ENCODE data around the gene ABCC8.

ABCC8 gene

DNA sequence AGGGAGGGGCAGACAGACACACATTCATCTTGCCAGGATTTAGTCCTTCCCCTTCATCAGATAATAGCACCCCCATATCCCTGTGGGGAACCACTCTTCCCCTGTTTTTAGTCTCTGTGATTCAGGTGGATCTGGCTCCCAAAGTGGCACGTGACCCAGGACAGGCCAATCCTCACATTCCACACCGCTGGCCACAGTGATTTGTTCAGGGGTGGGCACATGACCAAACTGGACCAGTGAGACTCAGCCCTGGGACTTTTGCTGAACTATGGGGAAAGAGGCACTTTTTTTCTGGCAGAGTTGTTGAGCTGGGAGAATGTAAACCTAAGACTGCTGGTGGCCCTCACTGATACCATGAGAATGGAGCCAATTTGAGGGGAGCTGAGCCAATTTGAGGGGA is 69.1 kb downstream of the ABCC8 start:
- no peak overlapping the region for H3K4me3 ChIP-seq (ENCODE audit: control insufficient read depth, low read depth, low read length)
- TF ChIP-seq, protein P1, sequence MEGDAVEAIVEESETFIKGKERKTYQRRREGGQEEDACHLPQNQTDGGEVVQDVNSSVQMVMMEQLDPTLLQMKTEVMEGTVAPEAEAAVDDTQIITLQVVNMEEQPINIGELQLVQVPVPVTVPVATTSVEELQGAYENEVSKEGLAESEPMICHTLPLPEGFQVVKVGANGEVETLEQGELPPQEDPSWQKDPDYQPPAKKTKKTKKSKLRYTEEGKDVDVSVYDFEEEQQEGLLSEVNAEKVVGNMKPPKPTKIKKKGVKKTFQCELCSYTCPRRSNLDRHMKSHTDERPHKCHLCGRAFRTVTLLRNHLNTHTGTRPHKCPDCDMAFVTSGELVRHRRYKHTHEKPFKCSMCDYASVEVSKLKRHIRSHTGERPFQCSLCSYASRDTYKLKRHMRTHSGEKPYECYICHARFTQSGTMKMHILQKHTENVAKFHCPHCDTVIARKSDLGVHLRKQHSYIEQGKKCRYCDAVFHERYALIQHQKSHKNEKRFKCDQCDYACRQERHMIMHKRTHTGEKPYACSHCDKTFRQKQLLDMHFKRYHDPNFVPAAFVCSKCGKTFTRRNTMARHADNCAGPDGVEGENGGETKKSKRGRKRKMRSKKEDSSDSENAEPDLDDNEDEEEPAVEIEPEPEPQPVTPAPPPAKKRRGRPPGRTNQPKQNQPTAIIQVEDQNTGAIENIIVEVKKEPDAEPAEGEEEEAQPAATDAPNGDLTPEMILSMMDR (conservative IDR thresholded peaks at IDR 0.05; ENCODE audit: control insufficient read depth, insufficient read depth, low read depth, low read length) = no peak
- no peak for DNase-seq (ENCODE audit: low read depth)

DNA sequence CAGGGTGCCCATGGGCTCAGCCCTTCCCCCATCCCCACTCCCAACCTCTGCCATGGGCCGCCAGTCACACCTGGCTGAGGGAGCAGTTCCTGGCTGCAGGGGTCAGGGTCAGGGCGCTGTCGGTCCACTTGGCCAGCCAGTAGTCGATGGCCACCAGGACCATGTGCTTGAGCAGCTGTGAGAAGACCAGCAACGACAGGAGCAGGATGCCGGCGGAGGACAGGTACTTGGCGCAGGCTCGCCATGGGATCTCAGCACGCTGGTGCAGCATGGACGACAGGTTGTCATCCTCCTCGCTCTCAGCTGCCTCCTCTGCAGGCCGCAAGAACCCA is 69.9 kb downstream of the ABCC8 start:
- TF ChIP-seq, protein P1 (conservative IDR thresholded peaks at IDR 0.05; ENCODE audit: control insufficient read depth, insufficient read depth, low read depth, low read length) = no peak
- no peak overlapping the region for H3K4me3 ChIP-seq (ENCODE audit: control insufficient read depth, low read depth, low read length)
- no peak for DNase-seq (ENCODE audit: low read depth)

DNA sequence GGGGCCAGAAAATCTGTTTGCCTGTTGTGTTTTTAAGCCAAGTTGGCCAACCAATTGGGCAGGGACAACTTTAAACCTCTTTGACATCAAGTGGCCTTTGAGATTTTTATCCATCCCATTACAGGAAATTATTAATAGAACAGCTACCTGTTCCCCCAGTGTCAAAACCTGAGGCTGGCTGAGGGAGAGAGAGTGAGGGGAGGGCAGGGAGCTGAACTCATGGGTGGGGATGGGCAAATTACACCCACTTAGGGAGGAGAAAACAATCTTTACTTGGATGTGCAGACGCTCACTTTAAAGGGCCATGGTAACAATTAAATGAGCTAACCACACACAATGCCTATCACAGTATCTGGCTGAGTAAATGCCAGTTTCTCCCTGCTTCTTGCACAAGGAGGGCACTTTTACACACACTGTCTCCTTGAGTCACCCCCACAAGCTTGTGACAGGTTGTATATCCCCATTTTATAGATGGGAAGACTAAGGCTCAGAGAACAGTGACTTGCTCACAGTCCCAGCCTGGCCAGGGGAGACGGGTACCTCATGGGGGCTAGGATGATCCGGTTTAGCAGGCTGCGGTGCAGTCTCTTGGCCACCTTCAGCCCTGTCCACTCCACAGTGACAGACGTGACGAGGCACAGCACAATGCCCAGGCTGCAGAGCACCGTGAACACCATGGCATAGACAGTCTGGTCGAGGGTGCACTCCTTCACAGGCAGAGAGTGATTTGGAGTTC is 70.4 kb downstream of the ABCC8 start:
- TF ChIP-seq, protein P1 (conservative IDR thresholded peaks at IDR 0.05; ENCODE audit: control insufficient read depth, insufficient read depth, low read depth, low read length) = no peak
- no peak overlapping the region for H3K4me3 ChIP-seq (ENCODE audit: control insufficient read depth, low read depth, low read length)
- DNase-seq (ENCODE audit: low read depth) = no peak

- TF ChIP-seq, protein P1 (conservative IDR thresholded peaks at IDR 0.05; ENCODE audit: control insufficient read depth, insufficient read depth, low read depth, low read length) = peak; percentile 9
- peak; percentile 54 for DNase-seq (ENCODE audit: low read depth)
Observed at GRCh38 chr11:17405232-17406005, 71.2 kb downstream of the ABCC8 start.

DNA sequence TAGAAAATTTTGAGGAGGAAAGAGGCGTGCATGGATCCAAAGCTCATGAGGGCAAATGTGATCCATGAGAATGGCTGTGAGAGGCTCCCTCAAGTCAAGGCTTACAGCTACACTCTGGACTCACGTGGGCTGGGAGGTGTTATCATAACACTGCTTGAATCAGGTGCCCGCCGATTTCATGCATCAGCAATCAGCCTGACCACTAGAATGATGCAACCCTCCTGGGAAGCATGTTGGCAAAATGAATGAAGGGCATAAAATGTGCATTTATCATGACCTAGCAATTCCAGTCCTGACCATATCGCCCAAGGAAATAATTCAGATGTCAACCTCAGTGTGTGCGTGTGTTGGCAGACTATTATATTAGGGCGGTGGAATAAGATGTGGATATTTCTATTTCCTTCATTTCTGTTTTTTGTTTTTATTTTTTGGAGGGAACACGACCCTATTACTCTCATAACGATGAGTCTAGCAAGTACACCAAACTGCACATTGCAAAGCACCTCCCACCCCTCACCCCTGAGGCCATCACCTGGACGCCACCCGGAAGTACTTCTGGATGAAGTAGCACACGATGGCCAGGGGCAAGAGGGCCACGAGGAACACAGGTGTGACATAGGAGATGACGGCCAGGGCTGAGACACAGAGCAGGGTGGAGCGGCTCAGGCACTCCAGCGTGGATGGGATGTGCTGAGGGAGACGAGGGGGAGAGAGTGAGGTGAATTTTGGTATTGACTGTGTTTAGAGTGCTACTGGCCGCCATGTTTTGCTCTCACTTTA is 72.5 kb downstream of the ABCC8 start:
- no peak overlapping the region for H3K4me3 ChIP-seq (ENCODE audit: control insufficient read depth, low read depth, low read length)
- TF ChIP-seq, protein P1 (conservative IDR thresholded peaks at IDR 0.05; ENCODE audit: control insufficient read depth, insufficient read depth, low read depth, low read length) = no peak
- peak; percentile 26 for DNase-seq (ENCODE audit: low read depth)

More at GRCh38 chr11:17405232-17406005, 71.2 kb downstream of the ABCC8 start:
- H3K4me3 ChIP-seq (ENCODE audit: control insufficient read depth, low read depth, low read length) = no peak overlapping the region

DNA sequence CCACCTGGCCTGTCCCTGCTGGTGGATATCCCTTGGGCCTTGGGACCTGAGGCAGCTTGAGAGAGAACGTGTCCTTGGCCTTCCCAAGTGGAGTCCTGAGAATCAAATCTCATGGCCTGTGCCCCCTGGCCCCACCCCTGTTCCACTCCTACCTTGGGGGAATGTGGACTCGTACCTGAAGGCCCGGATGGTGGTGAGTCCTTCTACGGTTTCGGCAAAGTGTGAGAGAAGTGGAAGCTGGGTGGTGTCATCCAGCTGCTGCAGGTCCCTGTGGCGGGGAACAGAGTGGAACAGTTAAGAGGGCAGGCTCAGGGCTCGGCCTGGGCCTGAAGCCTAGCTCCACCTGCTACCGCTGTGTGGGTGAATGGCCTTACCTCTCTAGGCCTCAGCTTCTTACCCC is 74.2 kb downstream of the ABCC8 start:
- H3K4me3 ChIP-seq (ENCODE audit: control insufficient read depth, low read depth, low read length) = no peak overlapping the region
- DNase-seq (ENCODE audit: low read depth) = no peak
- TF ChIP-seq, protein P1 (conservative IDR thresholded peaks at IDR 0.05; ENCODE audit: control insufficient read depth, insufficient read depth, low read depth, low read length) = no peak

Measured in fibroblast of mammary gland (primary cell).